Sigmoid colon (tissue), 4 donors: ENCODE results near the gene RALGDS.

ENCODE experiments used
- CTCF ChIP-seq, 4 experiments: fragments of 450-650 bp in 3 of 4; fragments of 200-600 bp in 1 of 4; IDR thresholded peaks; one replicate each; pipeline ENCODE4 v1.5.1; 2016 to 2019; ENCODE audit warnings: antibody characterized with exemption in 4 of 4, mild to moderate bottlenecking in 3 of 4, moderate library complexity in 2 of 4
- EP300 ChIP-seq, 4 donors: sonication (generic); formaldehyde crosslinking; IDR thresholded peaks; one replicate each; pipeline ENCODE4 v1.6.1; 2017; ENCODE audit warnings: antibody characterized with exemption in 4 of 4
- POLR2A ChIP-seq, 2 donors: fragments of 450-650 bp; IDR thresholded peaks; one replicate each; pipeline ENCODE4 v1.6.1; 2016; ENCODE audit warnings: antibody characterized with exemption in 2 of 2, mild to moderate bottlenecking in 2 of 2, moderate library complexity in 2 of 2

- TF ChIP-seq CTCF (IDR thresholded peaks at IDR 0.05), result no peak
- no peak for TF ChIP-seq POLR2A (IDR thresholded peaks at IDR 0.05)
- TF ChIP-seq EP300 (IDR thresholded peaks at IDR 0.05), result no peak
Measured at GRCh38 chr9:133144904-133145851, 24.1 kb upstream of the RALGDS start.
